Vagina (tissue), 2 donors: ENCODE results near the gene FBXO48.

Source experiments
- POLR2A ChIP-seq, 2 donors: fragments of 450-650 bp; IDR thresholded peaks; one replicate each; pipeline ENCODE4 v1.6.1; 2017; ENCODE audit warnings: antibody characterized with exemption in 2 of 2, mild to moderate bottlenecking in 2 of 2, moderate library complexity in 2 of 2
- POLR2AphosphoS5 ChIP-seq, 2 donors: sonication (generic); formaldehyde crosslinking; IDR thresholded peaks; one replicate each; pipeline ENCODE4 v1.9.0; 2017; ENCODE audit warnings: antibody characterized with exemption in 2 of 2, mild to moderate bottlenecking in 2 of 2, low read depth in 1 of 2; ENCODE audit not compliant: insufficient read depth in 1 of 2
- TF ChIP-seq, protein P1 (sequence below), 3 experiments: fragments of 450-650 bp in 2 of 3; fragments of 200-600 bp in 1 of 3; sonication (generic) in 1 of 3; IDR thresholded peaks; one replicate each; pipeline ENCODE4 v1.5.1; 2017 to 2019; ENCODE audit warnings: antibody characterized with exemption in 3 of 3, mild to moderate bottlenecking in 2 of 3, moderate library complexity in 2 of 3

DNA sequence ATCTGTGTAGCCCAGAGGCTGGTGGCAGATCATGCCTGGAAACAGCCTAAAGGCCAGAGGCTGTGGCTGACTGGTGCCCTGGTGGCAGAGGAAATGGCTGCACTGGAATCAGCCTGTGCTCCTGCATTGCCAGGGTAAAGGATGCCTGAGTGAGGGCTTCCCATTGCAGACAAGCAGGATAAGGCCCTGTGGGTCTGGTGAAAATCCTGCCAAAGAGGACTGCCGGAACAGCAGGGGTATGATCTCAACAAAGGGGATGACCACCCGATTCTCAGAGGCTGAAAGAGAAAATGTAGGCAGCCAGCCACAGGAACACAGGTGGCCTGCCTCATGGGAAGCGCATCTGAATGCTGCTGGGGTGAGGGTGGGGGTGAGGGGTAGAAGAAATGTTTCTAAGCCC, 48.2 kb downstream of the FBXO48 start:
- TF ChIP-seq POLR2A (IDR thresholded peaks at IDR 0.05) = no peak
- TF ChIP-seq, protein P1, sequence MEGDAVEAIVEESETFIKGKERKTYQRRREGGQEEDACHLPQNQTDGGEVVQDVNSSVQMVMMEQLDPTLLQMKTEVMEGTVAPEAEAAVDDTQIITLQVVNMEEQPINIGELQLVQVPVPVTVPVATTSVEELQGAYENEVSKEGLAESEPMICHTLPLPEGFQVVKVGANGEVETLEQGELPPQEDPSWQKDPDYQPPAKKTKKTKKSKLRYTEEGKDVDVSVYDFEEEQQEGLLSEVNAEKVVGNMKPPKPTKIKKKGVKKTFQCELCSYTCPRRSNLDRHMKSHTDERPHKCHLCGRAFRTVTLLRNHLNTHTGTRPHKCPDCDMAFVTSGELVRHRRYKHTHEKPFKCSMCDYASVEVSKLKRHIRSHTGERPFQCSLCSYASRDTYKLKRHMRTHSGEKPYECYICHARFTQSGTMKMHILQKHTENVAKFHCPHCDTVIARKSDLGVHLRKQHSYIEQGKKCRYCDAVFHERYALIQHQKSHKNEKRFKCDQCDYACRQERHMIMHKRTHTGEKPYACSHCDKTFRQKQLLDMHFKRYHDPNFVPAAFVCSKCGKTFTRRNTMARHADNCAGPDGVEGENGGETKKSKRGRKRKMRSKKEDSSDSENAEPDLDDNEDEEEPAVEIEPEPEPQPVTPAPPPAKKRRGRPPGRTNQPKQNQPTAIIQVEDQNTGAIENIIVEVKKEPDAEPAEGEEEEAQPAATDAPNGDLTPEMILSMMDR (IDR thresholded peaks at IDR 0.05) = no peak
- no peak for TF ChIP-seq POLR2AphosphoS5 (IDR thresholded peaks at IDR 0.05; ENCODE audit: insufficient read depth in 1 of 2, low read depth in 1 of 2)
